CD4-positive, alpha-beta T cell treated with Interleukin-1 beta for 1 hour (primary cell): ENCODE measurements around the gene FBXO31.
"Not testable (repeated sequence)": the region's sequence is repeated elsewhere in the genome, so short reads cannot be mapped to it uniquely, and the experiment has no call there.

Experiments
- DNase-seq, 2 donors: peaks; one replicate each; pipeline ENCODE4 v3.0.0-alpha.2; 2020 to 2022

FBXO31 gene

GRCh38 chr16:87360862-87361610, 22.5 kb downstream of the FBXO31 start:
- no peak for DNase-seq

DNA sequence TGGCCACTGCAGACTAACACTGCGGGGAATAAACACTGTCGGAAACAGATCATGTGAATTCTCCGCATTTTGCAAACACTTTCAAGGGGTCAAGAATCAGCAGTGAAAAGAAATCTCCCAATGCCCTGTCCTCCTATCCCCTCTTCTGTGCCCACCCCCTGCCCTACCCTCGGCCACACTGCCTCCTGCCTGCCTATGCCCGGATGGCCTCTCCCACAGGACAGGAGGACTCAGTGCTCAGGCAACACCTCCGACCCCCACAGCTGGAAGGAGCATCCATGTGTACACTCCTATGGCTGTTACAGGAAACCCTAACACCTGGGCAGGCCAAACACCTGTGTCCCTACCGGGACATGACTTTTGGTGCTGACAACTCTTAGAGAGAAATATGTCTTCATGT, 24.5 kb downstream of the FBXO31 start:
- no peak for DNase-seq

- no peak for DNase-seq
Observed at GRCh38 chr16:87358696-87359095, 24.9 kb downstream of the FBXO31 start.

DNA sequence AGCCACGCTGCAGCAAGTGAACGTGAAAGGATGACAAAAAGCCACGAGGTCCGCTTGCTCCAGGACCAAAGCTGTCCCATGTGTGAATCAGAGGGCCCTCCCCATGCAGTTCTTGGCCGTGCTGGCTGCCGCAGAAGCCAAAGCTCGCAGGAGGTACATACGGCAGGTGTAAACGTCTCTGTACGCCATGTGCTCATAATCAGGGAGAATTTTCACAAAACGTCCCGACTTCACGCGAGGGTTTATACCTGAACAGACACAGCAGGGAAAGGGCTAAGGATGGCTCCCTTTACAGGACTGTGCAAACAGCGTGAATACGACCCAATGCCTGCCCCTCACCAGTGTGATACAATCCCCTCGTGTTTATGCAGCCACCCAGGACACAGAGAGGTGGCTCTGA, 25.3 kb downstream of the FBXO31 start:
- no peak for DNase-seq

- no peak for DNase-seq
Observed at GRCh38 chr16:87356491-87356853, 27.1 kb downstream of the FBXO31 start.

DNA sequence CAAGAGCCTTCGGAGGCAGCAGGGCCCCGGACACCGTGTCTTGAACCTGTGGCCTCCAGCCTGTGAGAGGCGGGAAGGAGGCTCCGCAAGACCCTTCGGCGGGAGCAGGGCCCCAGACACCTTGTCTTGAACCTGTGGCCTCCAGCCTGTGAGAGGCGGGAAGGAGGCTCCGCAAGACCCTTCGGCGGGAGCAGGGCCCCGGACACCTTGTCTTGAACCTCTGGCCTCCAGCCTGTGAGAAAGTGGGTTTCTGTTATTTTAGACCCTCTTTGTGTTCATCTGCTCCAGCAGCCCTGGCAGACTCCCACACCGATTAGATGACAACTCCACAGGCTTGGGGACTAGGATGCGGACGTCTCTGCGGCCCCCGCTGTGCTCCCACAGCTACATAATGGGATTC, 30.0 kb downstream of the FBXO31 start:
- DNase-seq, result no peak

DNA sequence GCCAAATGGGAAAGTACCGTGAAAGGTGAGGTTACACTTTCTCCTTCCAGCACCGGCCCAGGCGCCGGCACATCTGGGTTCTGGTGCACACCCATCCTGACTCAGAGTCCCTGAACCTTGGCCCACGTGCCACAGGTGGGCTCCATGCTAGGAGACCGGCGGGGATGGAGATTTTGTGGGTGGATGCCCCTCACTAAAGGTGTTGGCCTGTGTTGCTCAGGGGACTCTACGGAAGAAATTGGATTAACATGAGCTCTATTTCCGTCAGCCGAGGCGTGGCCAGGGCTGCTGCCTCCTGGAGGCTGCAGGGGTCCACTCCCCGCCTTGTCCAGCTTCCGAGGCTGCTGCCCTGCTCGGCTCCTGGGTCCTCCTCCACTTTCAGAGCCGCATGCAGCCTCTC, 30.8 kb downstream of the FBXO31 start:
- no peak for DNase-seq

DNA sequence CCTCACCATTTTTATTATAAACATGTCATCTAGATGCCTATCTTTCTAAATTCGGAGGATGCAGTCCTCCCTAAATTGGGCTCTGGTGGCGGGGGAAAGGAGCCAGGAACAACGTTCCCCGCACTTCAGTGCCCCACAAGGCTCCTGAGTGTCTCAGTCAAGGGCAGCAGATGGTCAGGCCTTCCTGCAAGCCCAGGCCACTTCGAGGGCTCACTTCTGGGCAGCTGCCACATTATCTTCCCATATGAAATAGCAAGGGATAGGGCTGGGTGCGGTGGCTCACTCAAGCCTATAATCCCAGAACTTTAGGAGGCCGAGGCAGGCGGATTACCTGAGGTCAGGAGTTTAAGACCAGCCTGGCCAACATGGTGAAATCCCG, 32.3 kb downstream of the FBXO31 start:
- no peak for DNase-seq

DNA sequence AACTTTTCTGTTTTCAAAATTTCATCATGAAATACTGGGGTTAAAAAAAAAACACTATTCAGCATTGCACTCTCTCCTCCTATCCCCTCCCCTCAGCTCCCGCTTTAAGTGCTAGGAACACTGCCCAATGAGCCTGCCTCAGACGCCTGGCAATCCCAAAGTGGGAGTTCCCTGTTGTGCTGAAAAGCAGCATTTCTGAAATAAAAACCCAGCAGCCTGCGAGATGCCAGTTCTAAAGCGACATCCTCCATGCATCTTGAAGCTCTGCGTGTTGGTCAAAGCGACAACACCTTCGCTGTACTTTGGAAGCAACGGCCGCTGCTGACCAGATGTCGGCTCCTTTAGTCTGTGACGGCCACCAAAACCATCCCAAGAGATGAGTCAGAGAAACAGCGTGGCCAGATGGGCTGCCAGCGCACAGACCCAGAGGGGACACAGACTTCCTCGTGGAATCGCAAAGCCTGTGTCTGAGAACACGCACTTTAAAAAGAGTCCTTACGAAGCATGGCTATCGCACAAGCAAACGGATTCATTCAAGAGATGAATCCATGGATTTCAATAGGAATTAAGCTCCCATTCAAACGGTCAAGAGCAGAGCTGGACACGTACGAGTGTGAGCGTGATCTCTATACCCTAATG, 32.8 kb downstream of the FBXO31 start:
- DNase-seq, result no peak

DNA sequence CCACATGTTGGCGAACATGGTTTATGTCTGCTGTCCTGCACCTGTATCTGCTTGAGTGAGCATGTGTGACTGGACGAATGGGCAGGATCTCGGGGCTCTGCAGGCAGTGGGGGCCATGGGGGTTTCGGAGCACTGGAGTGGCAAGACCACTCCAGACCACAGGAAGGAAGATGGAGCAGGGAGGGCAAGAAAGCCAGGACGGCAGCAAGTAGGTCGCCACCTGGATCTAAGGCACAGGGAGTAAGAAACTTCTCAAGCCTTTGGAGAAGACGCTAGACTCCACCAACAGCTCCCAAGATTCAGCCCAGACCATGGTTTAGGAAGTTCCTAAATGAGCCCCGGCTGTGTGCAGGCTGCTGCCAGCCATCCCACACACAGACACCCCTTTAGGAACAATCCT, 33.5 kb downstream of the FBXO31 start:
- no peak for DNase-seq

GRCh38 chr16:87348616-87349157, 34.9 kb downstream of the FBXO31 start:
- no peak for DNase-seq

DNA sequence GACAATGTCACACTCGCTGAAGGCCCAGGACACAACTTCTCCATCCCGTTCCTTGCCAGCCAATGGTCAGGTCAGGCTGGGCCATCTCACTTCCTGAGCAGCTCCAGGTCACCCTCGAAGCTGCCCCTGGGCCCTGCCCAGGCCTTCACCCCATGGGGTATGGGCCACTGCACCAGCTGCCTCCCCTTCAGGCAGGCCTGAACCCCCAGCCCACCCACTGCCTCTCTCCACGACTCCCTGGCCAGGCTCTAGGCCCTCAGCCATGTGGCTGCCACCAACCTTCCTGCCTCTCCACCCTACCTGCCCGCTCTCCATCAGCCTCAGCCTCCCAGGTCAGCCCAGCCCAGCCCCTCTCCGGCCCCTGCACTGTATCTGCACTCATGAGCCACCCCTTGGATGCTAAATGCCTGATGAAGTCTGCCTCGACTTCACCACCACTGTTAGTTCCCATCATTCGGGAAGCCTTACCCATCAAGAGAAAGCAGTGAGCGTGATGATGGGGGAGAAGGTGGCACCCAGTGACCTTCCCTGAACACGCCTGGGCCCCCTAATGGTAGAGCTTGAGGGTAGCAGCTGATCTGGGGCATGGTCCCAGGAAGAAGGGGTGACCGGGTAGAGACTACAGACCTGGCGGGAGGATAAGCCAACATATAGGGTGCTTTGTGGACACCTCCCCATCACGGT, 35.5 kb downstream of the FBXO31 start:
- DNase-seq, result no peak

DNA sequence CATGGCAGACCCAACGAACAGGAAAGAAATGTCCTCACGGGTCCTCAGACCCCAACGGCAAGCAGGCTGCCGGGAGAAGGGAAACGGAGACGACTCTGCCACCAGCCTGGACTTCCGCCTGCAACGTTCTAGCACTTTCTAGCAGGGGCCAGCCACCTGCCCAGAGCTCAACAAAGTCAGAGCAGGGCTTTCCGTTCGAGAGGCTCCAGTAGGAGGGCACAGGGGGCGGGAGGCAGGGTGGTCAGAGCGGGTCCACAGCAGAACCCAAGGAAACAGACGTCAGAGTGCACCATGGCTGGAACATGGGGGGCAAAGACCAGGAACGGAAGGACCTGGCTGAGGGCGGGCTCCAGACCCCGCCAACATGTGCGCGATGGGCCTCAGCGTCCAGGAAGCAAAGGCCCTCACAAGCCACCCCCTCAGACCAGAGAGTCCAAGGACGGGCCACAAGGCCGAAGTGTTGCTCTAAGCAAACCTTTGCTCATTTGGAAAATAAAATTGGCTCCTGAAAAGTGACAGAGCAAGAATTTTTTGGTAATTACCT, 37.0 kb downstream of the FBXO31 start:
- DNase-seq, result no peak

GRCh38 chr16:87345726-87346424, 37.7 kb downstream of the FBXO31 start:
- DNase-seq, result no peak

GRCh38 chr16:87344931-87345631, 38.5 kb downstream of the FBXO31 start:
- peak; percentile 63 to 64 for DNase-seq

DNA sequence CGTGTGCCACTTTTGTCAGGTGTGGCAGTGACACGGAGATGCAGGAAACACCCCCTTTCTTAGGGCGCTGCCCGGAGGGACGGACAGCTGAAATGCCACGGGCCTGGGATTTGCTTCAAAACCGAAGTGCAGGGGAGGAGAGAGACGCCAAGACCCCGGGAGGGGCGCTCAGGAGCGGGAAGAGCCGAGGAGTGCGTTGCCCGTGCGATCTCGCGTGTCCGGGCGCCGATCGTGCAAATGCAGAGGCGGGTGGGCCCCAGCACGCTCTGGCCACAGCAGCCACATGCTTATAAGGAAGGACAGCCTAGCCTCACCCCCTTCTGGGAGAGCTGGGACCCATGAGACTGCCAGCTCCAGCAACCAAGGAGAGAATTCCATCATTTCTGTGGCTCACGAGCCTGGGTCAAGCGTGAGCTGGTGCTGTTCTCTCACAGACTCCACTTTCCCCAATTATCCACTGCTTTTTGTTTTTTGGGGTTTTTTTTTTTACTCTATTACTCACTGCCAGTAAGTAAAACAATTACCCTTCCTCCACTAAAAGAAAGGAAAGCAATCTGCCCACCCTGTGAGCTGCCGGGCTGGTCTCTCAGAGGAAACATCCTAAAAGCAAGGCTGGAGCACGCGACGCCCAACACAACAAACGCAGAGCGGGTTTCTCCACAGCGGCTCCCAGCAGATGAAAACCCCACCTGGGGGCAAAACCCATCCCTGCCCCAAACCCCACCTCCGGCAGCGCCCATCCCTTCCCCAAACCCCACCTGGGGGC, 39.2 kb downstream of the FBXO31 start:
- DNase-seq, result no peak

DNA sequence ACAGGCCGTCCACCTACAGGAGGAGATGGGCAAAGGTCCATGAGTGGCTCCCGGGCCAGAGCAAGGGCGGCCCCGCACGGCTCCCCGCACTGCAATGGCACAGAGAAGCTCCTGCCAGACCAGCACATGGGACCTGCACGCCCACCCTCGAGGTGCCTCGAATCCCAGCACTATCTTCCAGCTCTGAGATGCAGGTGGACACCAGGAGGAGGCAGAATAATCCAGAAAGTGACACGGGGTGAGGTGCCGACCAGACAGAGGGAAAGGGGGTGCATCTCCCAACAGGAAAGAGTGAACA, 39.9 kb downstream of the FBXO31 start:
- DNase-seq, result no peak

GRCh38 chr16:87342978-87343752, 40.4 kb downstream of the FBXO31 start:
- no peak for DNase-seq

GRCh38 chr16:87342504-87342903, 41.1 kb downstream of the FBXO31 start:
- no peak for DNase-seq

DNA sequence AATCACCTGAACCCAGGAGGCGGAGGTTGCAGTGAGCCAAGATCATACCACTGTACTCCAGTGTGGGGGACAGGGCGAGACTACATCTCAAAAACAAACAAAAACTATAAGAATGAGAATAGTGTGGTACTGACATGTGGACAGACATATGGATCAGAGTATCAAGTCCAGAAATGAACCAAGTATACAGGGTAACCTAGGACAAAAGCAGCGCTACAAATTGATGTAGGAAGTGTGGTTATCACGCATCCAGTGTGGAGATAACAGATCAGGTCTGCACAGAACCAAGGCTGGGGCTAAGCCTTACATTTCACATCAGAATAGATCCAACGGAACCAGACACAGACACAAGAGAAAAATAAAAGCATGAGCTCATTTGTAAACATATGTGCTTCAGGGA, 43.4 kb downstream of the FBXO31 start:
- DNase-seq, result no peak

DNA sequence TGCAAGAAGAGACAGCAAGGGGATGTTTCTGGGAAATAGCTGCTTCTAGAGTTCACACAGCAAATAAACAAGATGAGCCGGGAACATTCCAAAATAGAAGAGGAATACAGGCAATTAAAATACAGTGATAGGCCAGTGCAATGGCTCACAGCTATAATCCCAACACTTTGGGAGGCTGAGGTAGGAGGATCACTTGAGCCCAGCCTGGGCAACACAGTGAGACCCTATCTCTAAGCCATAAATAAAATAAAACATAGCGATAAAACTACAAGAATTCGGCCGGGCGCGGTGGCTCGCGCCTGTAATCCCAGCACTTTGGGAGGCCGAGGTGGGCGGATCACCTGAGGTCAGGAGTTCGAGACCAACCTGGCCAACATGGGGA, 43.9 kb downstream of the FBXO31 start:
- not testable (repeated sequence) for DNase-seq
